ENCODE measurements around the gene TP73.

DNA sequence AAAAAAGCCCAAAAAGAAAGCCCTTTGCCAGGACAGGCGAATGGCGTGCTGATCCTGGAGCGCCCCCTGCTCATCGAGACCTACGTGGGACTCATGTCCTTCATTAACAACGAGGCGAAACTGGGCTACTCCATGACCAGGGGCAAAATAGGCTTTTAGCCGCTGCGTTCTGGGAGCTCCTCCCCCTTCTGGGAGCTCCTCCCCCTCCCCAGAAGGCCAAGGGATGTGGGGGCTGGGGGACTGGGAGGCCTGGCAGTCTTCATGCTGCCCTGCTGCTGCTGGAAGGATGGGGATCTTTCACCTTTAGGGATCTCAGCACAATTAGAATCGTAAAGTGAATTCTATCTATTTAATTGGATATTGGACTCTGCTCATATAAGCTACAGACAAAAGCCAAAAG is 23.9 kb upstream of the TP73 start:
- TF ChIP-seq, protein P1, sequence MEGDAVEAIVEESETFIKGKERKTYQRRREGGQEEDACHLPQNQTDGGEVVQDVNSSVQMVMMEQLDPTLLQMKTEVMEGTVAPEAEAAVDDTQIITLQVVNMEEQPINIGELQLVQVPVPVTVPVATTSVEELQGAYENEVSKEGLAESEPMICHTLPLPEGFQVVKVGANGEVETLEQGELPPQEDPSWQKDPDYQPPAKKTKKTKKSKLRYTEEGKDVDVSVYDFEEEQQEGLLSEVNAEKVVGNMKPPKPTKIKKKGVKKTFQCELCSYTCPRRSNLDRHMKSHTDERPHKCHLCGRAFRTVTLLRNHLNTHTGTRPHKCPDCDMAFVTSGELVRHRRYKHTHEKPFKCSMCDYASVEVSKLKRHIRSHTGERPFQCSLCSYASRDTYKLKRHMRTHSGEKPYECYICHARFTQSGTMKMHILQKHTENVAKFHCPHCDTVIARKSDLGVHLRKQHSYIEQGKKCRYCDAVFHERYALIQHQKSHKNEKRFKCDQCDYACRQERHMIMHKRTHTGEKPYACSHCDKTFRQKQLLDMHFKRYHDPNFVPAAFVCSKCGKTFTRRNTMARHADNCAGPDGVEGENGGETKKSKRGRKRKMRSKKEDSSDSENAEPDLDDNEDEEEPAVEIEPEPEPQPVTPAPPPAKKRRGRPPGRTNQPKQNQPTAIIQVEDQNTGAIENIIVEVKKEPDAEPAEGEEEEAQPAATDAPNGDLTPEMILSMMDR (conservative IDR thresholded peaks at IDR 0.05): no peak
- TF ChIP-seq EZH2 (IDR thresholded peaks at IDR 0.05; ENCODE audit: low read depth): no peak
